Activated CD4-positive, CD25-positive, alpha-beta regulatory T cell treated with anti-CD3 and anti-CD28 coated beads, Interleukin-2, amount 50 U/mL, for 16 hours (primary cell): ENCODE data around the gene LGI2.
A peak's percentile ranks its signal among the peaks of the same experiment; 100 is the strongest.

Experiments
- DNase-seq: peaks from one replicate; pipeline ENCODE4 v3.0.0-alpha.2; 2020; ENCODE audit warnings: low read depth, low spot score

The LGI2 gene

GRCh38 chr4:24995346-24995919 is 35.3 kb downstream of the LGI2 start:
- no peak for DNase-seq

GRCh38 chr4:24993551-24994080 is 37.1 kb downstream of the LGI2 start:
- no peak for DNase-seq

GRCh38 chr4:24992968-24993367 is 37.8 kb downstream of the LGI2 start:
- no peak for DNase-seq

- no peak for DNase-seq
These were observed 39.7 kb downstream of the LGI2 start for GRCh38 chr4:24991015-24991414.

GRCh38 chr4:24989327-24989726 is 41.4 kb downstream of the LGI2 start:
- no peak for DNase-seq

- no peak for DNase-seq
These were observed 42.0 kb downstream of the LGI2 start for GRCh38 chr4:24988776-24989175.

- no peak for DNase-seq
These were observed 45.9 kb downstream of the LGI2 start for GRCh38 chr4:24984602-24985532.

- DNase-seq, result no peak
These were observed 50.0 kb downstream of the LGI2 start for GRCh38 chr4:24980740-24981139.

- DNase-seq, result peak; percentile 19
These were observed 50.6 kb downstream of the LGI2 start for GRCh38 chr4:24980064-24980690.

GRCh38 chr4:24979554-24979953 is 51.2 kb downstream of the LGI2 start:
- DNase-seq, result no peak

- DNase-seq, result no peak
These were observed 52.3 kb downstream of the LGI2 start for GRCh38 chr4:24978291-24979075.

GRCh38 chr4:24975510-24975909 is 55.2 kb downstream of the LGI2 start:
- no peak for DNase-seq

- DNase-seq, result no peak
These were observed 56.8 kb downstream of the LGI2 start for GRCh38 chr4:24973747-24974601.

GRCh38 chr4:24973404-24973746 is 57.4 kb downstream of the LGI2 start:
- DNase-seq, result no peak

GRCh38 chr4:24971192-24971591 is 59.6 kb downstream of the LGI2 start:
- DNase-seq, result no peak

- no peak for DNase-seq
These were observed 60.1 kb downstream of the LGI2 start for GRCh38 chr4:24970635-24971034.

- no peak for DNase-seq
These were observed 60.6 kb downstream of the LGI2 start for GRCh38 chr4:24970191-24970590.

- DNase-seq, result no peak
These were observed 61.3 kb downstream of the LGI2 start for GRCh38 chr4:24969486-24969885.

GRCh38 chr4:24968992-24969391 is 61.8 kb downstream of the LGI2 start:
- DNase-seq, result no peak

- DNase-seq, result no peak
These were observed 62.5 kb downstream of the LGI2 start for GRCh38 chr4:24968278-24968677.

- DNase-seq, result no peak
These were observed 63.4 kb downstream of the LGI2 start for GRCh38 chr4:24967346-24967745.
